Motor neuron (in vitro differentiated cells): ENCODE measurements around the gene CRYBG1. TPM values are rescaled to one million over a fixed set of nuclear protein-coding genes. Genes with fewer than 3 reads are reported as not detected.
A peak's percentile ranks its signal among the peaks of the same experiment; 100 is the strongest.

Experiments used
- ATAC-seq, 8 experiments: fragments of 200-7000 bp; cut with Tn5 transposase; replicated peaks in 6 of 8; 2 replicates each; pipeline ENCODE4 v1.8.0; 2021; ENCODE audit warnings: mild to moderate bottlenecking in 8 of 8, moderate library complexity in 8 of 8
- H3K27ac ChIP-seq, 2 donors: fragments of 250-450 bp; sonication (Bioruptor Pico); 2 replicates each; pipeline ENCODE4 v1.9.0; 2021; ENCODE audit warnings: antibody characterized with exemption in 2 of 2, mild to moderate bottlenecking in 2 of 2, moderate library complexity in 1 of 2
- H3K4me1 ChIP-seq, 2 donors: fragments of 250-450 bp; sonication (Bioruptor Pico); replicated peaks in 1 of 2; 2 replicates each; pipeline ENCODE4 v1.6.1; 2021; ENCODE audit warnings: antibody characterized with exemption in 2 of 2, mild to moderate bottlenecking in 2 of 2, moderate library complexity in 1 of 2
- H3K4me3 ChIP-seq, 5 donors: fragments of 250-450 bp; sonication (Bioruptor Pico); 2 replicates each; pipeline ENCODE4 v1.9.0; 2021; ENCODE audit warnings: antibody characterized with exemption in 5 of 5, mild to moderate bottlenecking in 5 of 5, moderate library complexity in 4 of 5
- WGBS, 10 experiments: fragments of 450-650 bp; shearing (Covaris generic); methylation state at CpG; one replicate each; pipeline ENCODE4 v1.0.0; 2022; 5-methylcytosine and 5-hydroxymethylcytosine counted together
- in situ Hi-C, 9 experiments: fragments of 400-800 bp; cut with MboI; loops; one replicate each; pipeline ENCODE4 v1.15.0; 2021; ENCODE audit warnings: low sequenced_read_pairs in 9 of 9, low pct_unique_long_range_greater_than_20kb in 2 of 9; ENCODE audit not compliant: unreplicated experiment in 9 of 9
- total RNA-seq, 8 experiments: library from RNA; unstranded; fragments of 300-600 nt; gene quantifications; 2 replicates each; pipeline versions ENCODE4 v1.2.3 to v1.2.4, GENCODE V29; 2022

The CRYBG1 gene
- total RNA-seq, 8 experiments from 2014 or later = 0.42 to 11.6 (median 0.67) TPM

DNA sequence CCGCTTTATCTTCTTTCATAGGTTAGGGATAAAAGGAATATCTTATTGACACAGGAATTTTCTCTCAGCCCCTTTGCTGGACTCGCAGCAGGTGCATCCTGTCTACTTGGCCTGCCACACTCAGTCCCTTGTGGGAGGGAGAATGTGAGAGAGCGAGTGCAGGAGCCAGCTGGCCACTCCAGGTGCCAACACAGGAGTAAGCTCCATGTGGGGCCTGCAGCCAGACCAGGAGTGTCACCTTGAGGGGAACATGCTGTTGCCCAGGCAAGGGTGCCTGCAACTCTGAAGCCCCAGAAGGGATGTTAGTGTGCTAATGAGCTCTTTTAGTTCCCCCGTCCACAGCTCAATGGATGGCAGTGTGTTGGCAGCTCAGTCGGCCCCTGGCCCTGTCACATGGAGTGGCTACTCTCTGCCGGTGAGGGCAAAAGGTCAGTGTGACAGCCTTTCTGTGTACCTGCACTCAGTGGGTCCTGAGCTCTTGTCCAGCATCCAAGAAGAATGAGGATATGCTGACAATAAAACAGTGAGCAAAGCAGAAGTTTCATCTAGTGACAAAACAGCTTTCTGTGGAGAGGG is 57.1 kb downstream of the CRYBG1 start:
- 0 to 100% (median 73%) methylated on average over 1 to 5 of the region's 6 CpGs for WGBS, 10 experiments
- H3K27ac ChIP-seq = no peak overlapping the region
- no peak for ATAC-seq
- H3K4me1 ChIP-seq = peaks cover 0 to 3% of the 10 kb centered on the region in 2 donors
- no peak overlapping the region for H3K4me3 ChIP-seq
- in situ Hi-C loops = no loop called here

DNA sequence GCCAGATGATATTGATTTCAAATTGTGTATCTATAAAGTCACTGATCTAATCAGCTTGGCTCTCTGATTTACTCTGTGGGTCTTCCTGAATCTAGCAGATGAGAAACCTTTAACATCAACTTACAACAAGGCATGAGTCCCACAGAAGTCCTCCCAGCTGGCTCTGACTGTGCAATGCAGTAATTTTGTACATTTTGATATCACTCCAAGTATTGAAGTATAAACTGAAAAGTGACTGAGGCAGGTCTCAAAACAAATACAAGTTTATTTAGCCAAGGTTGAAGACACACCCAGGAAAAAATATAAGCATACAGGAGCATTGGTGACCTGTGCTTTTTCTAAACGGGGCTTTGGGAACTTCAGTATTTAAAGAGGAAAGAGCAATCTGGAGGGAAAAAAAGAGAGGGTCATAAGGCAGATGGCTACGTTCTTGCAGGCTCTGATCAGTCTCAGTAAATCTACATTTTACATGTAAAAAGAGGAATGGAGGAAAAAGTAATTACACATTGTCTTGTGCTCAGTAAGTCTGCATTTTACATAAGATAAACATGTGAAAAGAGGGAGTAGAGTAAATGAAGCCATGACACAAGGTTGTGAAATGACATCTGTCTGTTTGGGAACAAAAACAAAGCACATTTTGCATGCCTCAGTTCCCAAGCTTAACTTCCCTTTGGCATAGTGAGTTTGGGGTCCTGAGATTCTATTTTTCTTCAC is 59.5 kb downstream of the CRYBG1 start:
- no peak overlapping the region for H3K27ac ChIP-seq
- peaks cover 0 to 3% of the 10 kb centered on the region in 2 donors for H3K4me1 ChIP-seq
- no peak overlapping the region for H3K4me3 ChIP-seq
- in situ Hi-C loops = no loop called here
- WGBS, 10 experiments = 0 to 60% (median 11%) methylated on average over 1 to 2 of the region's 2 CpGs; no CpG with 5 or more reads in 1 of the 10 experiments
- ATAC-seq = peak in 3 of 8 experiments; percentile 16 to 83 (median 59)

DNA sequence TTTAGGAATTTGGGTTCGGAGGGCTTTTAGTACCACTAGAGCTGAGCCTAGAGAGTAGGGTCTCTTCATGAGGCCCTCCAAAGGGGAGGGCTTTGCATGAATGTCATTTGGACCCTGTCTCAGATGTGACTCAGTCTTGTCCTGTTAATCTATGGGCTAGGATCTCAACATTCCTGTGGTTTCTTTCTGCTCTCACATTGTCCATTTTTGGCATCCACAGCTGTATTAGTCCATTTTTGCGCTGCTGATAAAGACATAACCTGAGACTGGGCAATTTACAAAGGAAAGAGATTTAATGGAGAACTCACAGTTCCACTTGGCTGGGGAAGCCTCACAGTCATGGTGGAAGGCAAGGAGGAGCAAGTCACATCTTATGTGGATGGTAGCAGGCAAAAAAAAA is 61.0 kb downstream of the CRYBG1 start:
- Histone ChIP-seq H3K4me3 (no peak overlapping the region), H3K27ac (no peak overlapping the region), H3K4me1 (peaks cover 0 to 3% of the 10 kb centered on the region in 2 donors)
- ATAC-seq = no peak
- 60 to 100% (median 100%) methylated on average over 1 to 2 of the region's 2 CpGs; no CpG with 5 or more reads in 3 of the 10 experiments for WGBS, 10 experiments
- in situ Hi-C loops = no loop called here

DNA sequence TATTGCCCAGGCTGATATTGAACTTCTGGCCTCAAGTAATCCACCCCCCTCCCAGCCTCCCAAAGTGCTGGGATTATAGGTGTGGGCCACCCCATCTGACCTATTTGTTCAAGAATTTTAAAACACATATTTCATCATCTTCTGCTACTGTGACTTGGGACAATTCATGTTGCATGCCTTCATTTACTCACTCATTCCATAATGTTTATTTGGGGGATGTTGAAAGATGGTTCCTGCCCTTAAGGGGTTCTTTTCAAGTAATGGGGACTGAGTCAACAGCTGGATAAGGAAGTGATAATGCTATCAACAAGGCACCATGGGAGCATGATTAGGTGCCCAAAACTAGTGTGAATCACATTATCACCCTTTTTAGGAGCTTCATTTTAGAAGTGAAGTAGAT is 62.0 kb downstream of the CRYBG1 start:
- no peak for ATAC-seq
- H3K4me3 ChIP-seq = no peak overlapping the region
- in situ Hi-C loops = no loop called here
- H3K4me1 ChIP-seq = peaks cover 0 to 3% of the 10 kb centered on the region in 2 donors
- H3K27ac ChIP-seq = no peak overlapping the region

DNA sequence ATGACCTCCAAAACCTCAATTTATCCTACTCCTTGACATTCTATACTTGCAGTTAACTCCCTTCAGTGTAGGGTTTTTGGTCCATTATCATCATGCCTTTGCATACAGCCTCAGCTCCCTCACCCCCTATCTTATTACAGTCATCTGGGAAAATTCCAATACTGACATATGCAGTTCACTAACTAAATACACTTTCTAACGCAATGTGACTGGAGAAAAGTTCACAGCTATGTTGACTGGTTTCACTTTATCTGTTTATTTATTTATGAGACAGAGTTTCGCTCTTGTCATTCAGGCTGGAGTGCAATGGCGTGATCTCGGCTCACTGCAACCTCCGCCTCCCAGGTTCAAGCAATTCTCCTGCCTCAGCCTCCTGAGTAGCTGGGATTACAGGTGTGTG is 64.9 kb downstream of the CRYBG1 start:
- in situ Hi-C loops = loop anchor here in 5 of 9 experiments (25.0 kb wide), 3 partner anchors 88 to 562 kb away; partner anchors contain the start of gene ATG5 (in 1 of the 5)
- no peaks in the 10 kb centered on the region for H3K4me1 ChIP-seq
- 0 to 100% (median 76%) methylated on average over 1 to 5 of the region's 5 CpGs; no CpG with 5 or more reads in 4 of the 10 experiments for WGBS, 10 experiments
- H3K4me3 ChIP-seq = no peak overlapping the region
- no peak for ATAC-seq
- no peak overlapping the region for H3K27ac ChIP-seq

DNA sequence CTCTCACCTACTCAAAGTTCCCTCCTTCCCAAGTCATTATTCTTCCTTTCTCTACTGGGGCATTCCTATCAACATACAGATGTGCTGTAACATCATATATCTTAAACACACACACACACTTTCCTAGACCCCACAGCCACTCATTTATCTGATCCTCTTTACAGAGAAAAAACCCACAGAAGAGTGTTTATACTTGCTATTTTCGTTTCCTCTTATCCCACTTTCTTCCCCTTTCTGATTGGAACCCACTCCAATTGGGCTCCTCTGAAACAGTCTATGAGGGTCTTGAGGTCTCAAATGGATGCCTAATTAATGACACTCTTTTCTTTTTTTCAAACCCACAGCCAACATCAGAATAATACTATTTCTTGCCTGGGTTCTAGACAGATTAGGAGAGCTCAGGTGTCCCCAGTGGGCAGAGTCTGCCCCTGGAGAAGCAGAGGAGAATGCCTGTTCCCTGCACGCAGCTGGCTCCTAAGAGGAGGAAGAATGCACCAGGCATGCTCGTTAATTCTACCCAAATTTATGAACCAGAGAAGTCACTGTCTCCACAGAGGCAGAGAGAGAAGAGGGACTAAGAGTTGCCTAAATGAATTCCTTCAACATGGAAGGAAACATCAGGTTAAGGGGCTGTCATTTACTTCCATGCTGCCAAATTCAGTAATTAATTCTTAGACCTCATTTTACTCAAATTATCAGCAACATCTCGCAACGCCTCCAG is 65.9 kb downstream of the CRYBG1 start:
- H3K27ac ChIP-seq = no peak overlapping the region
- no peak for ATAC-seq
- in situ Hi-C loops = loop anchor here in 5 of 9 experiments (25.0 kb wide), 3 partner anchors 89 to 561 kb away; partner anchors contain the start of gene ATG5 (in 1 of the 5)

DNA sequence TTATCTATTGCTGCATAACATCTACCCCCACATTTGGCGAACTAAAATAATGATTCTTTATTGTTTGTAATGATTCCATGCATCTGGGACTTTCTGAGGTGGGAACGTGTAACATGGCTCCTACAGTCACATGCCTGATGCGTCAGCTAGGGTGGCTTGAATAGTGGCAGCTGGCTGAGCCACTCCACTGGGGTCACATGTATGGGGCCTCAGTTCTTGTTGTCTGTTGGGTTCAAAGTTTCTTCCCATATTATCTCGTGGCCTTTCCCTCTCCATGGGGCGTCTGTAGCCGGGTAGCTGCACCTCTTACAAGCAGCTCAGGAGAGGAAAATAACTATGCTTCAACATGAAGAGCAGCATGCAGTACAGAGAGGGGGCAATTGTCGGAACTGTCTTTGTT is 69.9 kb downstream of the CRYBG1 start:
- in situ Hi-C loops = loop anchor here in 5 of 9 experiments (25.0 kb wide), 3 partner anchors 93 to 557 kb away; partner anchors contain the start of gene ATG5 (in 1 of the 5)
- Histone ChIP-seq H3K27ac (no peak overlapping the region), H3K4me3 (no peak overlapping the region), H3K4me1 (no peaks in the 10 kb centered on the region)
- ATAC-seq = no peak
- WGBS, 10 experiments = 71 to 100% (median 90%) methylated on average over 1 to 6 of the region's 7 CpGs; no CpG with 5 or more reads in 1 of the 10 experiments

More for the DNA sequence above, 65.9 kb downstream of the CRYBG1 start:
- Histone ChIP-seq H3K4me3 (no peak overlapping the region), H3K4me1 (no peaks in the 10 kb centered on the region)
- 0 to 100% (median 60%) methylated on average over 1 to 5 of the region's 5 CpGs for WGBS, 10 experiments

DNA sequence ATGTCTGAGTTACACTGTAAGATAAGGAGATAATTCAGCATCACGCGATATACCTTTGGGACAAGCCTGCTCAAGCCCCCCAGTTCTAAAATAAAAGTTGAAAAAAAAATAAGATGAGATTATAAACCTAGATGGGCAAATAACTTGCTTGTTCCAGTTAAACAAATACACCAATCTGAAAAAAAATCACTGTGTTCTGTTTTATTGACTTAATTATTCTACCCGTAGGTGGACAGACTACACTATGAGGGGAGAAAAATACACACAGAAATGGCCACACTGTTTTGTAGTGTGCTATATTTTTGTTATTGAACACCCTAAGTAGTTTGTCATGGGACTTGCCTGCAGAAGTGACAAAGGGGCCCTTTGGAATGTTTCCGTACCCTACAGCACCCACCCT is 70.9 kb downstream of the CRYBG1 start:
- no peak overlapping the region for H3K4me3 ChIP-seq
- in situ Hi-C loops = loop anchor here in 5 of 9 experiments (25.0 kb wide), 3 partner anchors 94 to 556 kb away; partner anchors contain the start of gene ATG5 (in 1 of the 5)
- H3K4me1 ChIP-seq = no peaks in the 10 kb centered on the region
- WGBS, 10 experiments = 90 to 100% (median 100%) methylated on average over 1 to 4 of the region's 4 CpGs
- no peak for ATAC-seq
- H3K27ac ChIP-seq = no peak overlapping the region

DNA sequence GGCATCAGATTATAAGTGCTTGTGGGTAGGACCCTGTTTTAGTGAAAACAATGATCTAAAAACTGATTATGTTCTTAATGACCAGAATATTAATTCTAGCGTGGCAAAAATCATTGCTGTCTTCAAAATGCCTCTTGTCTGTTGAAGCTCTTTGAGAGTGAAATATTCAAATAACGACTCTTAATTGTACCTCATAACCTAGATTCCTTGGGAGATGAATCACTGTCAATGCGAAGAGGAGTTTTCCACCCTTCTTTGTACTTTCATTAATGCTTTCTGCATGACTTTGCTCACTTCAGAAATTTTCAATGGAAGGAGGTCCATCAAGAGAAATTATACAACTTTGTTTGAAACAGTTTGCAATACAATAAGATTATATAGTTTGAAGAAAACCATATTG is 71.5 kb downstream of the CRYBG1 start:
- ATAC-seq = peak in 1 of 8 experiments; percentile 23
- no peak overlapping the region for H3K27ac ChIP-seq

DNA sequence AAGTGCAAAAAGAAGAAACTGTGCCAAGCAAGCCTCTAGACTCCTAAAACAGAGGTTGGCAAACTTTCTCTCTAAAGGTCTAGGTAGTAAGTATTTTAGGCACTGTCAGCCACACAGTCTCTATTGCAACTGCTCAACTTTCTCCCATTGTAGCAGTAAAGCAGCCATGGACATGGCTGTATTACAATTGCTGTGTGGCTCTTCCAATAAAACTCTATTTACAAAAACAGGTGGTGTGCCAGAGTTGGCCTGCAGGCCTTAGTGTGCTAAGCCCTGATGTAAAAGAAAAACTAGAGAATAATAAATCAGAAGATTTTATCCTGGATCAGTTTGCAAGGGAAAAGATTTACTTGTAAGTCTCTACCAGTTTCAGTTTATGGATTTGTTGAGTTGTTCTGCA is 74.0 kb downstream of the CRYBG1 start:
- in situ Hi-C loops = loop anchor here in 5 of 9 experiments (25.0 kb wide), 3 partner anchors 97 to 553 kb away; partner anchors contain the start of gene ATG5 (in 1 of the 5)
- no peak for ATAC-seq
- Histone ChIP-seq H3K4me3 (no peak overlapping the region), H3K4me1 (no peaks in the 10 kb centered on the region), H3K27ac (no peak overlapping the region)

More for the DNA sequence above, 71.5 kb downstream of the CRYBG1 start:
- WGBS, 10 experiments = 46 to 100% (median 91%) methylated on average over 1 to 3 of the region's 3 CpGs
- in situ Hi-C loops = loop anchor here in 5 of 9 experiments (25.0 kb wide), 3 partner anchors 95 to 555 kb away; partner anchors contain the start of gene ATG5 (in 1 of the 5)
- no peak overlapping the region for H3K4me3 ChIP-seq
- H3K4me1 ChIP-seq = no peaks in the 10 kb centered on the region

DNA sequence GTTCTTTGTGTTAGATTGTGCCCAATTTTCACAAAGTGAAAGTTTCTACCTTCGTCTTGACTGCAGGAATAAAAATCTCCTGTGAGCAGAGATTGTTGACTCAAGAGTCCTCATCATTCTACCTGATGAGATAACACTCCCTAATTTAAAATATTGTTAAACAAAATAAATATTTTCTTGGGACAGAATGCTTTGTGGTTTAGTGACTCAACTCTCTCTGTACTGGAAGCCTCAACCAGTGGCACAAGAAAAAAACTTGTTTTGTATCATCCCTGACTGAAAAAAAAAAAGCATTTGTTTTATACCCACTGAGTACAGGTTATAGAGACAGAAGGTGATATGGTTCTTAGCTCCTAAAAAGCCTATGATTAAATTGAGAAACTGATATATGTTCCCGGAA is 78.9 kb downstream of the CRYBG1 start:
- Histone ChIP-seq H3K4me1 (no peaks in the 10 kb centered on the region), H3K27ac (no peak overlapping the region), H3K4me3 (no peak overlapping the region)
- in situ Hi-C loops = loop anchor here in 5 of 9 experiments (25.0 kb wide), 3 partner anchors 102 to 548 kb away; partner anchors contain the start of gene ATG5 (in 1 of the 5)
- WGBS, 10 experiments = 0 to 100% (median 67%) methylated on average over 1 to 2 of the region's 2 CpGs; no CpG with 5 or more reads in 1 of the 10 experiments
- no peak for ATAC-seq

DNA sequence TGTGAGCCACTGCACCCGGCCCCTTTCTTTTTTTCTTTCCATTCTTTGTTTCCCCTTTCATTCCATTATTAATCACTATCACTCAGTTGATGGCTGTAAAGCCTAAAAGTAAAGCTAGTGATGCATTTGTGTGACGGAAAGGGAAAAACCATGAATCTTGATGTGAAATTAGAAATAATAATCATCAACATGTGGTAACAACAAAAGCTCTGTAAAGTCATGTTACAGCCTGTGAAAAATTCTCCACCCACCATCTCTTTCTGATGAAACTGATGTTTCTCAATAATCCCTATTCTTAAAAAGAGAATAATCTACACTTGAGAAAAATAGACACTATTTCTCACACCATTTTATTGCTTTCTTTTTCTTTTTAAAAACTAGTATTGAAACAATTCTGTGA is 80.0 kb downstream of the CRYBG1 start:
- ATAC-seq = no peak
- Histone ChIP-seq H3K27ac (no peak overlapping the region), H3K4me1 (no peaks in the 10 kb centered on the region), H3K4me3 (no peak overlapping the region)
- in situ Hi-C loops = loop anchor here in 5 of 9 experiments (10.0 to 25.0 kb wide), 5 partner anchors 103 to 547 kb away; partner anchors contain the start of gene ATG5 (in 1 of the 5)
- WGBS, 10 experiments = 0 to 88% (median 34%) methylated on average over 1 to 2 of the region's 2 CpGs; no CpG with 5 or more reads in 2 of the 10 experiments
